Neural cell (in vitro differentiated cells): ENCODE data around the gene HLA-DPA1. TPM values are rescaled to one million over a fixed set of nuclear protein-coding genes. Genes with fewer than 3 reads are reported as not detected.

ENCODE experiments used
- H2AFZ ChIP-seq: fragments of 200-600, 300-800 bp; sonication (generic), shearing (Covaris generic); 2 replicates; pipeline ENCODE4 v1.6.0; 2014; ENCODE audit warnings: low read depth, mild to moderate bottlenecking, antibody characterized with exemption, low read length, moderate library complexity
- H3F3A ChIP-seq: fragments of 200-600 bp; shearing (Covaris generic); 2 replicates; pipeline ENCODE4 v1.6.1; 2016; ENCODE audit warnings: mild to moderate bottlenecking, moderate library complexity, mixed read lengths, antibody characterized with exemption, low read length; ENCODE audit not compliant: insufficient read depth, poor library complexity, severe bottlenecking
- H3K27ac ChIP-seq: fragments of 200-600, 300-800 bp; sonication (generic), shearing (Covaris generic); 2 replicates; pipeline ENCODE4 v1.5.1; 2014; ENCODE audit warnings: mild to moderate bottlenecking, low read length, moderate library complexity
- H3K27me3 ChIP-seq: fragments of 300-800, 200-600 bp; sonication (generic), shearing (Covaris generic); 2 replicates; pipeline ENCODE4 v1.6.0; 2014; ENCODE audit warnings: mild to moderate bottlenecking, low read depth, low read length, moderate library complexity; ENCODE audit not compliant: insufficient read depth
- H3K36me3 ChIP-seq: fragments of 300-800, 200-600 bp; sonication (generic), shearing (Covaris generic); 2 replicates; pipeline ENCODE4 v1.5.1; 2014; ENCODE audit warnings: mild to moderate bottlenecking, antibody characterized with exemption, low read length, moderate library complexity; ENCODE audit not compliant: insufficient read depth
- H3K4me2 ChIP-seq: fragments of 300-800, 200-600 bp; sonication (generic), shearing (Covaris generic); 2 replicates; pipeline ENCODE4 v1.6.0; 2014; ENCODE audit warnings: mild to moderate bottlenecking, low read length
- H3K4me3 ChIP-seq: fragments of 300-800, 200-600 bp; sonication (generic), shearing (Covaris generic); 2 replicates; pipeline ENCODE4 v1.5.1; 2014; ENCODE audit warnings: mild to moderate bottlenecking, low read length, moderate library complexity
- H3K79me2 ChIP-seq: fragments of 200-600 bp; shearing (Covaris generic); replicated peaks from 2 replicates; pipeline ENCODE4 v1.6.0; 2014; ENCODE audit warnings: mild to moderate bottlenecking, low read length, moderate library complexity; ENCODE audit not compliant: insufficient read depth
- H3K9ac ChIP-seq: fragments of 300-800, 200-600 bp; sonication (generic), shearing (Covaris generic); 2 replicates; pipeline ENCODE4 v1.6.1; 2016; ENCODE audit warnings: mild to moderate bottlenecking, low read length, mixed read lengths
- H3K9me2 ChIP-seq: fragments of 200-600 bp; shearing (Covaris generic); 2 replicates; pipeline ENCODE4 v1.6.1; 2016; ENCODE audit warnings: mild to moderate bottlenecking, low read length, mixed read lengths; ENCODE audit not compliant: insufficient read depth
- H3K9me3 ChIP-seq: fragments of 200-600, 300-800 bp; sonication (generic), shearing (Covaris generic); 2 replicates; pipeline ENCODE4 v1.6.1; 2016; ENCODE audit warnings: mild to moderate bottlenecking, mixed run types, low read length, moderate library complexity, mixed read lengths
- H4K20me1 ChIP-seq: fragments of 200-600 bp; shearing (Covaris generic); 2 replicates; pipeline ENCODE4 v1.6.1; 2016; ENCODE audit warnings: mild to moderate bottlenecking, mixed run types; ENCODE audit not compliant: insufficient read depth
- CTCF ChIP-seq: fragments of 450-650 bp; IDR thresholded peaks from 2 replicates; pipeline ENCODE4 v1.5.1; 2014; ENCODE audit warnings: antibody characterized with exemption, mild to moderate bottlenecking, moderate library complexity; ENCODE audit not compliant: poor library complexity, severe bottlenecking
- EP300 ChIP-seq: fragments of 450-650 bp; conservative IDR thresholded peaks from 2 replicates; pipeline ENCODE4 v1.6.1; 2014; ENCODE audit warnings: antibody characterized with exemption, mild to moderate bottlenecking, moderate library complexity; ENCODE audit not compliant: poor library complexity, severe bottlenecking
- EZH2 ChIP-seq: fragments of 200-600, 300-800 bp; shearing (Covaris generic), sonication (generic); IDR thresholded peaks from 2 replicates; pipeline ENCODE4 v1.6.1; 2014; ENCODE audit warnings: antibody characterized with exemption, low read length, borderline replicate concordance, mild to moderate bottlenecking; ENCODE audit not compliant: insufficient read depth, poor library complexity, severe bottlenecking
- MXI1 ChIP-seq: fragments of 450-650 bp; conservative IDR thresholded peaks from 2 replicates; pipeline ENCODE4 v1.6.1; 2014; ENCODE audit warnings: antibody characterized with exemption, mild to moderate bottlenecking; ENCODE audit not compliant: poor library complexity, severe bottlenecking
- POLR2AphosphoS5 ChIP-seq: IDR thresholded peaks from 2 replicates; pipeline ENCODE4 v1.6.1; 2012
- RAD21 ChIP-seq: fragments of 450-650 bp; conservative IDR thresholded peaks from 2 replicates; pipeline ENCODE4 v1.6.1; 2014; ENCODE audit warnings: antibody characterized with exemption, mild to moderate bottlenecking, moderate library complexity
- REST ChIP-seq: IDR thresholded peaks from 2 replicates; pipeline ENCODE4 v1.6.1; 2012; ENCODE audit warnings: borderline replicate concordance
- SMC3 ChIP-seq: fragments of 450-650 bp; conservative IDR thresholded peaks from 2 replicates; pipeline ENCODE4 v1.6.1; 2014; ENCODE audit warnings: antibody characterized with exemption, mild to moderate bottlenecking, moderate library complexity; ENCODE audit not compliant: poor library complexity
- TAF1 ChIP-seq: IDR thresholded peaks from 2 replicates; pipeline ENCODE4 v1.6.1; 2012; ENCODE audit warnings: low read depth
- polyA plus RNA-seq: library from polyadenylated mRNA; depleted of rRNA; stranded (reverse); fragments of >200 nt; gene quantifications from 2 replicates; pipeline ENCODE4 v1.2.3, GENCODE V29; 2014

HLA-DPA1 gene
- polyA plus RNA-seq, 1 donor from 2014 or later: not detected

- Histone ChIP-seq H2AFZ (no peak overlapping the region), H4K20me1 (no peaks in the 10 kb centered on the region), H3K9me3 (no peaks in the 10 kb centered on the region), H3K4me2 (no peak overlapping the region), H3K27ac (no peak overlapping the region), H3K4me3 (no peak overlapping the region), H3K36me3 (no peaks in the 10 kb centered on the region), H3K27me3 (no peaks in the 10 kb centered on the region), H3K9ac (no peak overlapping the region), H3F3A (no peaks in the 10 kb centered on the region), H3K79me2 (no peaks in the 10 kb centered on the region), H3K9me2 (no peaks in the 10 kb centered on the region)
- no peak for TF ChIP-seq SMC3
- TF ChIP-seq MXI1: no peak
- no peak for TF ChIP-seq CTCF
- no peak for TF ChIP-seq REST
- no peak for TF ChIP-seq EZH2
- TF ChIP-seq EP300: no peak
- no peak for TF ChIP-seq RAD21
- TF ChIP-seq POLR2AphosphoS5: no peak
- TF ChIP-seq TAF1: no peak
Observed at GRCh38 chr6:33018418-33018817, 55.0 kb downstream of the HLA-DPA1 start.

- TF ChIP-seq REST (no peak), POLR2AphosphoS5 (no peak), SMC3 (no peak), CTCF (no peak), TAF1 (no peak), MXI1 (no peak), RAD21 (no peak), EZH2 (no peak), EP300 (no peak)
- H3K27ac ChIP-seq: no peak overlapping the region
- H3K9me3 ChIP-seq: no peaks in the 10 kb centered on the region
- H4K20me1 ChIP-seq: no peaks in the 10 kb centered on the region
- H3K79me2 ChIP-seq: no peaks in the 10 kb centered on the region
- no peak overlapping the region for H2AFZ ChIP-seq
- no peaks in the 10 kb centered on the region for H3K27me3 ChIP-seq
- H3F3A ChIP-seq: no peaks in the 10 kb centered on the region
- H3K9ac ChIP-seq: no peak overlapping the region
- H3K9me2 ChIP-seq: no peaks in the 10 kb centered on the region
- no peak overlapping the region for H3K4me3 ChIP-seq
- H3K4me2 ChIP-seq: no peak overlapping the region
- no peaks in the 10 kb centered on the region for H3K36me3 ChIP-seq
Observed at GRCh38 chr6:33017694-33018353, 55.6 kb downstream of the HLA-DPA1 start.
